Activated CD8-positive, alpha-beta memory T cell treated with anti-CD3 and anti-CD28 coated beads for 36 hours (primary cell): Measurements from ENCODE around the gene GPNMB. TPM values are rescaled to one million over a fixed set of nuclear protein-coding genes. Genes with fewer than 3 reads are reported as not detected.

Experiments
- CTCF ChIA-PET: fragments of 350-600 bp; sonication (Branson Sonifier 250); formaldehyde crosslinking; loops from one replicate; lab custom pipeline; 2021; ENCODE audit warnings: antibody characterized with exemption; lab: Charles Lee
- POLR2A ChIA-PET: fragments of 350-600 bp; sonication (Branson Sonifier 250); formaldehyde crosslinking; loops from one replicate; lab custom pipeline; 2021; ENCODE audit warnings: antibody characterized with exemption; lab: Charles Lee
- total RNA-seq, 2 experiments: library from RNA; stranded (reverse); gene quantifications; one replicate each; pipeline ENCODE4 v1.2.3, GENCODE V29; 2021

The GPNMB gene
- total RNA-seq, 2 experiments from 2014 or later: 0.40 to 0.72 TPM

DNA sequence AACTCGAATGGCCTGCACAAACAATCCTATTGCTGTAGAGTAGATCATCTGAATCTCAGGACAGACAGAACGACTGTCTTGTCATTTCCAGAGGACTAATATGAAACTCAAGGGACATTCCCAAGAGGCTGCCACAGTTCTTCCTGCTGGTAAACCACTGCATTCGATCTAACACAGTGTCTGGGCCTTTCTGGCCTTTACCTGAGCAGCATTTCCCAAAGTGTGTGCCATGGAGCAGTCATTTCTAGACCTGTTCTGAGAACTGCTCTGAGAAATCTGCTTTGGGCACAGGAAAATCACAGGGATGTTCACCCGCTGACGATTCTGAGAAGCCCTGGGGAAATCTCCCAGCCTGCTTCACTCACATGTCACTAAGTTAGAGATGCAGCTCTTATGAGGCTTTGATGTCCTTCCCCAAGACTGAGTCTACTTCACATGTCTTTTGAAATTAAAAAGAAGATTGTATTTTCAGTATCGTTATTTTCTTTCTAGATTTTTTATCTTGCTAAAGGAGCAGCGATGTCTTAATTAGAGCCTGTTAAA, 18.4 kb downstream of the GPNMB start:
- POLR2A ChIA-PET: no interaction called here

GRCh38 chr7:23266918-23267317, 20.3 kb downstream of the GPNMB start:
- ChIA-PET POLR2A (no interaction called here), CTCF (interaction anchor here (0.5 kb wide), 1 partner anchor 707 kb away, joined by 3 read pairs; no protein-coding TSS in a partner anchor)

More for the DNA sequence above, 18.4 kb downstream of the GPNMB start:
- CTCF ChIA-PET: interaction anchor here (2.0 kb wide), 1 partner anchor 8 kb away, joined by 14 read pairs; no protein-coding TSS in a partner anchor

GRCh38 chr7:23267357-23267756, 20.8 kb downstream of the GPNMB start:
- ChIA-PET POLR2A (no interaction called here), CTCF (no interaction called here)

GRCh38 chr7:23268167-23268566, 21.6 kb downstream of the GPNMB start:
- ChIA-PET CTCF (no interaction called here), POLR2A (no interaction called here)

DNA sequence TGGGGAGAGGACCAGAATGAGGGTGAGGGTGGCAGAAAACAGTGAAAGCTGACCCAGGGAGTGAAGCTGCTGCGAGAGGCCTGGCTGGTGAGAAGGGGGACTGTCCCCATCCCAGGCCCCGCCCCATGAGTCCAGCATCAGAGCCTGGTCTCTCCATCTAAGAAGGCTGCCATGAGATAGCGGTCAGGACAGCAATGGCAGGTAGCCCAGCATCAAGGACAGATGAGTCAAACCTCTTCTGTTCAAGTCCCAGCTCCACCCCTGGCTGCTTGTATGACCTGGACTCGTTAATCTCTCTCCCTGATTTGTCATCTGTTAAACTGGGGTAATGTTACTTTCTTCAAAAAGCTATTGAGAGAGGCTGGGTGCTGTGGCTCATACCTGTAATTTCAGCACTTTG, 22.2 kb downstream of the GPNMB start:
- ChIA-PET POLR2A (no interaction called here), CTCF (no interaction called here)

DNA sequence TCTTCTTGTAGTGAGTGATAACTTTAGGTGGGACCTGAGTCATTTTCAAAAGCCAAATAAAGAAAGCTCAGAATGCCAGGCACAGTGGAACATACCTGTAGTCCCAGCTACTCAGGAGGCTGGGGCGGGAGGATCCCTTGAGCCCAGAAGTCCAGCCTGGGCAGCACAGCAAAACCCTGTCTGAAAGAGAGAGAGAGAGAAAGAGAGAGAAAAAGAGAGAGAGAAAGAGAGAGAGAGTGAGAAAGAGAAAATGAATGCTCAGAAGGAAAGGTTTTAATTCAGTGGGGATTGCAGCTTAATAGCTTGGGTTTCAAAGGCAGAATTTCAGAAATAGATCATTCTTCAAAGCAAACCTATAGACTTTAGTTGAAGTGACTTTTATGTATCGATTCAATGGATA, 25.7 kb downstream of the GPNMB start:
- ChIA-PET CTCF (interaction anchor here (0.5 to 1.8 kb wide), 9 partner anchors 11 to 274 kb away, joined by 3 to 9 read pairs (median 4); no protein-coding TSS in a partner anchor), POLR2A (no interaction called here)

- ChIA-PET CTCF (interaction anchor here (0.5 to 1.8 kb wide), 24 partner anchors 9 to 716 kb away, joined by 3 to 14 read pairs (median 4); partner anchors contain the start of genes FAM221A and MALSU1), POLR2A (interaction anchor here (0.5 kb wide), 1 partner anchor 82 kb away, joined by 4 read pairs; no protein-coding TSS in a partner anchor)
Measured at GRCh38 chr7:23273141-23273599, 26.6 kb downstream of the GPNMB start.

GRCh38 chr7:23275912-23276311, 29.3 kb downstream of the GPNMB start:
- ChIA-PET CTCF (interaction anchor here (0.8 to 1.5 kb wide), 3 partner anchors 23 to 271 kb away, joined by 3 to 4 read pairs (median 3); partner anchors contain the start of gene MALSU1), POLR2A (no interaction called here)

GRCh38 chr7:23276376-23276775, 29.8 kb downstream of the GPNMB start:
- POLR2A ChIA-PET: no interaction called here
- CTCF ChIA-PET: interaction anchor here (0.8 to 1.5 kb wide), 4 partner anchors 22 to 270 kb away, joined by 3 to 4 read pairs (median 3); partner anchors contain the start of gene MALSU1

DNA sequence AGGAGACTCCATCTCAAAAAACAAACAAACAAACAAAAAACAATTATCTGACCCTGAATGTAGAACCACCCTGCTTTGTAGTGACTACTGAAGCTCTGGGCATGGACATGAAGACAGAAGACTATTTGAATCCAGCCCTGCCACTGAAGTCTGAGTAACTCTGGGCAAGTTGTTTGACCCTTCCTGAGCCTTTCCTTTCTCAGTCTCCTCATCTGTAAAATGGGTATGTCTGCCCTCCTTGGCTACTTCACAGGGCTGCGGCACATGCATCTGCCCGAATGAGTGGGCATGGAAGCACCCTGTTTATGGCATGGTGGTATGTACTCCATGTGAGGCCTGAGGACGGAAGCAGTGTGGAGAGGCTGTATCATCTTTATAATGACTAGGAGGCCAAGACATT, 30.4 kb downstream of the GPNMB start:
- POLR2A ChIA-PET: no interaction called here
- CTCF ChIA-PET: interaction anchor here (0.7 to 1.5 kb wide), 4 partner anchors 28 to 270 kb away, joined by 3 to 4 read pairs (median 4); no protein-coding TSS in a partner anchor

DNA sequence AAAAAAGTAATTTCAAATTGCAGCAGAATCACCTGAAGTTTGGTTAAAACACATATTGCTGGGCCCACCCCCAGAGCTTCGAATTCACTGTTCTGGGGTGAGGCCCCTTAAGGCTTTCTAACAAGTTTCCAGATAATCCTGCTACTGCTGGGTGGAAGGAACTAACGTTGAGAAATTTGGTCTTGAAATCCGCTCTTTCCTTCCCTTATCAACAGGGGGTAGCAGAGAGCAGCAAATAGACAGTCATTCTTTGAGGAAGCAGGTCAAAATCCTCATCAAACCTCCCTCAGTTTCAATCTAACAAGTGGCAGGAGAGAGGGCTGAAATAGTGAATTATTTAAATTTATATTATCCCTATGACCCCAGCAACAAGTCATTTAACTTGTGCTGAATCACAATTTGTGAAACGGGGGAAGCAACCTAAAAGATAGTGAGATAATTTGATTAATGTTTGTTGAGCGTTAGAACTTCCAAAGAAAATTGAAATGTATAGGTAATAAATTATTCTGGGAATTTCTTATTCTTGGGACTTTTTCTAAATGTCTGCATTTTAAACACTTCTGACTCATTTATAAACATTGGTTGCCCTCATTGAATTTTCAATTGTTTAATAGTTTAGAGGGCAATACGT, 30.9 kb downstream of the GPNMB start:
- CTCF ChIA-PET: interaction anchor here (0.7 to 1.6 kb wide), 5 partner anchors 15 to 269 kb away, joined by 3 to 6 read pairs (median 4); no protein-coding TSS in a partner anchor
- POLR2A ChIA-PET: no interaction called here

DNA sequence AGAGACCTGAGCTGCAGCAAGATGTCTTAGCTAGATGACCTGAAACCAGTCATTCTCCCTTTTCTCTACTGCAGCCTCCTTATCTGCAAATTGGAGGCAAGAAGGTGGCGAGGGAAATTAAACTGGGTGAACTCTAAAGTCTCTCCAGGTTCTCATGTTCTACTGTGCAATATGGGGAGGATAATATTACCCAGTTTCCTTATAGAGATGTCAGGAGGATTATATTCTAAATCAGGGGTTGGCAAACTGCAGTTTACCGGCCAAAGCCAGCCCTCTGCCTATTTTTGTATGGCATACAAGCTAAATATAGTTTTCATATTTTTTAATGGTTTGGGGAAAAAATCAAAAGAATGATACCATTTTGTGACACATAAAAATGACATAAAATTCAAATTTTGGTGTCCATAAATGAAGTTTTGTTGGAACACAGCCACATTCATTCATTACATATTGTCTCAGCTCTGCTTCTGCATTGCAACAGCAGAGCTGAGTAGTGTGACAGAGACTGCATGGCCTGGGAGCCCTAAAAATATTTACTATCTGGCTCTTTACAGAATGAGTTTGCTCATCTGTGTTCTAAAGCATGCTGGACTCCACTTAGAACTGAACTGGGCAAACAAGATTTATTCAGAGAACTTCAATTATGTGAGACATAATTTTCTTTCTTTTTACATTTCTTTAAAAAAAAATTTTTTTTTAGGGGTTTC, 33.4 kb downstream of the GPNMB start:
- ChIA-PET POLR2A (no interaction called here), CTCF (interaction anchor here (1.2 kb wide), 1 partner anchor 12 kb away, joined by 3 read pairs; no protein-coding TSS in a partner anchor)

DNA sequence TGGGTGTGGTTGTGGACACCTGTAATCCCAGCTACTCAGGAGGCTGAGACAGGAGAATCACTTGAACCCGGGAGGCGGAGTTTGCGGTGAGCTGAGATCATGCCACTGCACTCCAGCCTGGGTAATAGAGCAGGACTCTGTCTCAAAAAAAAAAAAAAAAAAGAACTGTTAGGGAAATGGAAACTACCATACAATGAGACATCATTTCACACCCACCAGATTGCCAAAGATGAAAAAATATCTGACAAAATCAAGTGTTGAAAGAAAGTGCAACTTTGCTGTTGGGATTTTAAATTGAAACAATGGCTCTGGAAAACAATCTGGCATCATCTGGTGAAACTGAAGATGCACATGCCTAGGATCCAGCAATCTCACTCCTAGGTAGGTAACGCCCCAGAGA, 36.5 kb downstream of the GPNMB start:
- ChIA-PET CTCF (interaction anchor here (0.6 kb wide), 1 partner anchor 93 kb away, joined by 3 read pairs; no protein-coding TSS in a partner anchor), POLR2A (no interaction called here)

GRCh38 chr7:23284871-23285270, 38.3 kb downstream of the GPNMB start:
- CTCF ChIA-PET: interaction anchor here (0.6 kb wide), 1 partner anchor 168 kb away, joined by 3 read pairs; no protein-coding TSS in a partner anchor
- POLR2A ChIA-PET: no interaction called here

DNA sequence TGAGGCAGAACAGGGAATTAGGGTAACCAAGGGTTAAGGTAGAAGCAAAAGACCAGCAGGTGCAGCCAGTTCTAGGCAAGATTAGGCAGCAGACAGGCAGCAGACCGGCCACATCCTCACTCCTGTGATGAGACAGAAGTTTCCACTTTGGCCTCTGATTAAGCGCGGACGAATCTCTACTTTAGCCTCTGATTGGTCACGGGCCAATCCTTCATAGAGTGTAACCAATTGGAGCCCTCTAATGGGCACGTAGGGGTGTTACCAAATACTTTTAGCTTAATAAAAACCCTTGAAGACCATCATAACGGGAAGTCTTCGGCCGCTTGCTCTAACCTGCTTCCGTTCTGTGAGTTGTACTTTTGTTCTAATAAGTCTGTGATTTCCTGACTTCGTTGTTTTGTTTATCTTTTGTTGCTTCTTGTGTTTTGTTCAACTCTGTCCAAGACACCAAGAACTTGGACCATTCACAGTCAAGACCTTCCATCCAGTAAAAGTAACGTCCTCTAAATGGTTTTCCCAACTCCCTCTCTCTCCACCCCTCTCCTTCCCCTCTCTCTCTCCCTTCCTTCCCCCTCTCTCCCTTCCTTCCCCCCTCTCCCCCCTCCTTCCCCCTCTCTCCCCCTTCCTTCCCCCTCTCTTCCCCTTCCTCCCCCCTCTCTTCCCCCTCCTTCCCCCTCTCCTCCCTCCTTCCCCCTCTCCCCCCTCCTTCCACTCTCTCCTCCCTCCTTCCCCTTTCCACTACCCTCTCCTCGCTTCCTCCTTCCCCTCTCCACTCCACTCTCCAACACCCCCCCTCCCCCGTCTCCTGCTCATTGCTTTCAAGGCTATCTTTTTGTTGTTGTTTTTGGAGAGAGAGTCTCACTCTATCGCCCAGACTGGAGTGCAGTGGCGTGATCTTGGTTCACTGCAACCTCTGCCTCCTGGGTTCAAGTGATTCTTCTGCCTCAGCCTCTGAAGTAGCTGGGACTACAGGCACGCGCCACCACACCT, 39.4 kb downstream of the GPNMB start:
- ChIA-PET POLR2A (no interaction called here), CTCF (no interaction called here)

GRCh38 chr7:23287612-23288011, 41.0 kb downstream of the GPNMB start:
- CTCF ChIA-PET: no interaction called here
- POLR2A ChIA-PET: no interaction called here

DNA sequence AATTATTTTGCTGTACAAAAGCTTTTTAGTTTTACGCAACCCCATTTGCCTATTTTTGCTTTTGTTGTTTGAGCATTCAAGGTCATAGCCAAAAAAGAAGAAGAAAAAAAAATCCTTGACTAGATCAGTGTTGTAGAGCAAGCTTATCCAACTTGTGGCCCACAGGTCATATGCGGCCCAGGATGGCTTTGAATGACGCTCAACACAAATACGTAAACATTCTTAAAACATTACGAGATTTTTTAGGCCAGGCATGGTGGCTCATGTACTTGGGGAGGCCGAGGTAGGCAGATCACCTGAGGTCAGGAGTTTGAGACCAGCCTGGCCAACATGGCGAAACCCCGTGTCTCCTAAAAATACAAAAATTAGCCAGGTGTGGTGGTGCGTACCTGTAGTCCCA, 44.4 kb downstream of the GPNMB start:
- ChIA-PET CTCF (interaction anchor here (0.9 kb wide), 1 partner anchor 205 kb away, joined by 7 read pairs; no protein-coding TSS in a partner anchor), POLR2A (no interaction called here)

DNA sequence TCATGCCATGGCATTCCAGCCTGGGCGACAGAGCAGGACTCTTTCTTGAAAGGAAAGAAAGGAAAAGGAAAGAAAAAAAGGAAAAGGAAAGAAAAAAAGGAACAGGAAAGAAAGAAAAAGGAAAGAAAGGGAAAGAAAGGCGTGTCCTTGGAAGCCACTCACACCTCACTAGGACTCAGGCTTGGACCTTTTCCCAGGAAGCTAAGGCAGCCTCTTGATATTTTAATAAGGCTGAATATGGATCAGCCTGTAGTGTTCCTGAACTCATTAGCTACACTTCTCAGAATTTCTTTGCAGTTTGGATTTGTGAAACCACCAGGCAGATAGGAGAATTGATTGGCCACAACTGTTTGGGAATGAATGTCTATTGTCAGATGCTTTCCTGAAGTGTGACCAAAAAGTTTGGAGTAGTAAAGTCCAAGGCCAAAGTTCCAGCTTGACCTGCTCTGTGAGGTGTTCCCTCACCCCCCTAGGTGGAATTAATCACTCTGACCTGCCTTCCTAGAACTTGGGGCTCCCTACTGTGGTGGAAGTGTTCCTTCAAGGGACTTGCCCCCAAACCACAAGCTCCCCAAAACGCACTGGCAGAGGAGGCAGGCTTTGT, 45.5 kb downstream of the GPNMB start:
- ChIA-PET CTCF (interaction anchor here (0.5 to 1.4 kb wide), 2 partner anchors 12 to 206 kb away, joined by 3 read pairs; no protein-coding TSS in a partner anchor), POLR2A (no interaction called here)
